Naive thymus-derived CD4-positive, alpha-beta T cell (primary cell): ENCODE measurements around the gene CCDC194. TPM values are rescaled to one million over a fixed set of nuclear protein-coding genes. Genes with fewer than 3 reads are reported as not detected.

Experiments used
- ATAC-seq: fragments of 150-1000 bp; cut with Tn5 transposase; 2 replicates; pipeline ENCODE4 v1.10.0; 2021; ENCODE audit warnings: mild to moderate bottlenecking, moderate library complexity
- CTCF ChIA-PET: fragments of 350-600 bp; sonication (Branson Sonifier 250); formaldehyde crosslinking; loops from one replicate; lab custom pipeline; 2021; ENCODE audit warnings: antibody characterized with exemption; lab: Charles Lee
- POLR2A ChIA-PET: fragments of 350-600 bp; sonication (Branson Sonifier 250); formaldehyde crosslinking; loops from one replicate; lab custom pipeline; 2021; ENCODE audit warnings: antibody characterized with exemption, inconsistent platforms; lab: Charles Lee
- DNase-seq, 9 donors: peaks; one replicate each; pipeline versions ENCODE4 v3.0.0 to v3.0.0-alpha.2; 2020 to 2022; ENCODE audit warnings: mixed read lengths in 1 of 9
- H3K27ac ChIP-seq: one replicate; pipeline ENCODE4 v1.7.0; 2013; ENCODE audit warnings: mild to moderate bottlenecking, low read depth, low read length, moderate library complexity
- H3K27me3 ChIP-seq, 2 donors: one replicate each; pipeline ENCODE4 v1.7.0; 2013; ENCODE audit warnings: low read length in 2 of 2, mild to moderate bottlenecking in 2 of 2, moderate library complexity in 2 of 2; ENCODE audit not compliant: control insufficient read depth in 2 of 2, insufficient read depth in 2 of 2
- H3K36me3 ChIP-seq, 3 experiments: 1 replicate in 2 of 3; 2 replicates in 1 of 3; pipeline ENCODE4 v1.7.0; 2013; ENCODE audit warnings: low read length in 3 of 3, mild to moderate bottlenecking in 3 of 3, moderate library complexity in 1 of 3; ENCODE audit not compliant: insufficient read depth in 3 of 3, control insufficient read depth in 2 of 3
- H3K4me1 ChIP-seq, 2 donors: one replicate each; pipeline ENCODE4 v1.7.0; 2013; ENCODE audit warnings: low read length in 2 of 2, mild to moderate bottlenecking in 2 of 2, moderate library complexity in 1 of 2; ENCODE audit not compliant: control insufficient read depth in 2 of 2, insufficient read depth in 2 of 2
- H3K4me3 ChIP-seq: 2 replicates; pipeline ENCODE4 v1.7.0; 2013; ENCODE audit warnings: mild to moderate bottlenecking, low read length
- H3K9me3 ChIP-seq, 3 experiments: 1 replicate in 2 of 3; 2 replicates in 1 of 3; pipeline ENCODE4 v1.7.0; 2013; ENCODE audit warnings: low read length in 3 of 3; ENCODE audit not compliant: control insufficient read depth in 2 of 3
- H3K27ac Mint-ChIP-seq, 9 donors: one replicate each; pipeline ENCODE4 v1.8.0; 2020 to 2022; ENCODE audit warnings: mixed read lengths in 9 of 9, mild to moderate bottlenecking in 8 of 9, moderate library complexity in 5 of 9, inconsistent platforms in 2 of 9
- H3K27me3 Mint-ChIP-seq, 5 donors: one replicate each; pipeline ENCODE4 v1.8.0; 2021 to 2022; ENCODE audit warnings: mixed read lengths in 5 of 5, mild to moderate bottlenecking in 1 of 5
- H3K36me3 Mint-ChIP-seq, 5 donors: one replicate each; pipeline ENCODE4 v1.8.0; 2020 to 2022; ENCODE audit warnings: mixed read lengths in 5 of 5, mild to moderate bottlenecking in 3 of 5, inconsistent platforms in 1 of 5
- H3K4me1 Mint-ChIP-seq, 7 donors: one replicate each; pipeline ENCODE4 v1.8.0; 2020 to 2022; ENCODE audit warnings: mixed read lengths in 7 of 7, mild to moderate bottlenecking in 3 of 7, inconsistent platforms in 1 of 7
- H3K4me3 Mint-ChIP-seq, 10 donors: one replicate each; pipeline ENCODE4 v1.8.0; 2020 to 2022; ENCODE audit warnings: mild to moderate bottlenecking in 10 of 10, mixed read lengths in 10 of 10, moderate library complexity in 6 of 10, inconsistent platforms in 2 of 10
- H3K9me3 Mint-ChIP-seq, 11 donors: one replicate each; pipeline ENCODE4 v1.8.0; 2020 to 2022; ENCODE audit warnings: mixed read lengths in 11 of 11, mild to moderate bottlenecking in 4 of 11, inconsistent platforms in 1 of 11, moderate library complexity in 1 of 11
- intact Hi-C, 2 donors: fragments of 100-400 bp; cut with micrococcal nuclease; formaldehyde crosslinking; loops; one replicate each; pipeline ENCODE4 v1.15.1; 2023
- polyA plus RNA-seq, 2 donors: library from polyadenylated mRNA; unstranded; fragments of 300-500 nt; fragmentation: Illumina TruSeq; gene quantifications; one replicate each; pipeline ENCODE4 v1.2.3, GENCODE V29; 2021
- total RNA-seq, 6 experiments: library from RNA in 5 of 6; stranded (reverse) in 5 of 6; gene quantifications; 1 replicate in 5 of 6; 2 replicates in 1 of 6; pipeline ENCODE4 v1.2.3 and lab custom pipeline; 2021 to 2026

Gene CCDC194
- total and polyA plus RNA-seq, 7 experiments from 2014 or later = 0.47 to 4.8 (median 2.3) TPM; not detected in 2

- Mint-ChIP-seq H3K4me3 (no peak overlapping the region), H3K9me3 (no peaks in the 10 kb centered on the region), H3K27me3 (peaks cover 0 to 12% (median under 1%) of the 10 kb centered on the region in 5 donors), H3K4me1 (no peaks in the 10 kb centered on the region), H3K36me3 (no peaks in the 10 kb centered on the region), H3K27ac (no peak overlapping the region)
- no peak for DNase-seq
- no peak for ATAC-seq
- no peak overlapping the region for H3K4me3 ChIP-seq
- ChIA-PET CTCF (no interaction called here), POLR2A (interaction anchor here (0.9 kb wide), 1 partner anchor 10 kb away, joined by 3 read pairs; no protein-coding TSS in a partner anchor)
- H3K9me3 ChIP-seq = no peaks in the 10 kb centered on the region
- H3K27me3 ChIP-seq = no peaks in the 10 kb centered on the region
- no peak overlapping the region for H3K27ac ChIP-seq
- no peaks in the 10 kb centered on the region for H3K4me1 ChIP-seq
- no peaks in the 10 kb centered on the region for H3K36me3 ChIP-seq
- intact Hi-C loops = no loop called here
Observed at GRCh38 chr19:17357078-17357666, 36.8 kb downstream of the CCDC194 start.

- no peaks in the 10 kb centered on the region for H3K9me3 ChIP-seq
- ChIA-PET POLR2A (no interaction called here), CTCF (no interaction called here)
- DNase-seq (no peak), ATAC-seq (no peak)
- Mint-ChIP-seq H3K9me3 (peaks cover 0 to 1% (median 0%) of the 10 kb centered on the region in 11 donors), H3K36me3 (no peaks in the 10 kb centered on the region), H3K4me3 (no peak overlapping the region), H3K4me1 (peaks cover 0 to 12% (median 0%) of the 10 kb centered on the region in 7 donors), H3K27me3 (peaks cover 7 to 22% (median 12%) of the 10 kb centered on the region in 5 donors), H3K27ac (no peak overlapping the region)
- H3K36me3 ChIP-seq = no peaks in the 10 kb centered on the region
- H3K27me3 ChIP-seq = peaks cover 0 to 2% of the 10 kb centered on the region in 2 donors
- H3K4me1 ChIP-seq = no peaks in the 10 kb centered on the region
- intact Hi-C loops = no loop called here
- H3K4me3 ChIP-seq = no peak overlapping the region
- no peak overlapping the region for H3K27ac ChIP-seq
Observed at GRCh38 chr19:17353386-17353785, 40.6 kb downstream of the CCDC194 start.

- POLR2A ChIA-PET = no interaction called here
- no peaks in the 10 kb centered on the region for H3K9me3 ChIP-seq
- intact Hi-C loops = no loop called here
Observed at GRCh38 chr19:17352608-17353280, 41.3 kb downstream of the CCDC194 start.

GRCh38 chr19:17351815-17352435 lies 42.1 kb downstream of the CCDC194 start:
- CTCF ChIA-PET = no interaction called here

More at GRCh38 chr19:17352608-17353280, 41.3 kb downstream of the CCDC194 start:
- Histone ChIP-seq H3K4me1 (no peaks in the 10 kb centered on the region), H3K4me3 (no peak overlapping the region), H3K27ac (no peak overlapping the region), H3K27me3 (peaks cover 0 to 2% of the 10 kb centered on the region in 2 donors), H3K36me3 (no peaks in the 10 kb centered on the region)
- H3K27ac Mint-ChIP-seq = peak overlapping the region in 1 of 9 donors; percentile 62
- peaks cover 0 to 1% (median 0%) of the 10 kb centered on the region in 11 donors for H3K9me3 Mint-ChIP-seq
- CTCF ChIA-PET = no interaction called here
- peaks cover 10 to 25% (median 13%) of the 10 kb centered on the region in 5 donors for H3K27me3 Mint-ChIP-seq
- no peak for DNase-seq
- H3K4me1 Mint-ChIP-seq = peaks cover 0 to 12% (median 0%) of the 10 kb centered on the region in 7 donors
- no peak for ATAC-seq
- no peaks in the 10 kb centered on the region for H3K36me3 Mint-ChIP-seq
- H3K4me3 Mint-ChIP-seq = no peak overlapping the region

GRCh38 chr19:17348700-17349099 lies 45.3 kb downstream of the CCDC194 start:
- Mint-ChIP-seq H3K36me3 (no peaks in the 10 kb centered on the region), H3K4me3 (no peak overlapping the region), H3K27me3 (peaks cover 12 to 27% (median 13%) of the 10 kb centered on the region in 5 donors), H3K27ac (no peak overlapping the region), H3K9me3 (peaks cover 0 to 1% (median 0%) of the 10 kb centered on the region in 11 donors), H3K4me1 (peaks cover 0 to 23% (median 6%) of the 10 kb centered on the region in 7 donors)
- H3K4me3 ChIP-seq = no peak overlapping the region
- ATAC-seq = no peak
- no peak for DNase-seq
- peaks cover 0 to 2% of the 10 kb centered on the region in 2 donors for H3K27me3 ChIP-seq
- ChIA-PET CTCF (interaction anchor here (1.6 kb wide), 1 partner anchor 71 kb away, joined by 5 read pairs; the partner anchor contains the start of gene MVB12A), POLR2A (no interaction called here)
- no peaks in the 10 kb centered on the region for H3K36me3 ChIP-seq
- H3K27ac ChIP-seq = no peak overlapping the region
- H3K9me3 ChIP-seq = no peaks in the 10 kb centered on the region
- intact Hi-C loops = no loop called here
- peaks cover 0 to 5% of the 10 kb centered on the region in 2 donors for H3K4me1 ChIP-seq

More at GRCh38 chr19:17351815-17352435, 42.1 kb downstream of the CCDC194 start:
- H3K4me1 ChIP-seq = no peaks in the 10 kb centered on the region
- peaks cover 0 to 2% of the 10 kb centered on the region in 2 donors for H3K27me3 ChIP-seq
- H3K4me1 Mint-ChIP-seq = peaks cover 0 to 17% (median 0%) of the 10 kb centered on the region in 7 donors
- H3K27ac Mint-ChIP-seq = no peak overlapping the region
- peaks cover 12 to 28% (median 13%) of the 10 kb centered on the region in 5 donors for H3K27me3 Mint-ChIP-seq
- no peak overlapping the region for H3K27ac ChIP-seq
- DNase-seq = no peak
- H3K9me3 ChIP-seq = no peaks in the 10 kb centered on the region
- H3K4me3 Mint-ChIP-seq = no peak overlapping the region
- no peaks in the 10 kb centered on the region for H3K36me3 ChIP-seq
- H3K4me3 ChIP-seq = no peak overlapping the region
- no peak for ATAC-seq
- intact Hi-C loops = no loop called here
- peaks cover 0 to 1% (median 0%) of the 10 kb centered on the region in 11 donors for H3K9me3 Mint-ChIP-seq
- POLR2A ChIA-PET = no interaction called here
- no peaks in the 10 kb centered on the region for H3K36me3 Mint-ChIP-seq

GRCh38 chr19:17347877-17348276 lies 46.1 kb downstream of the CCDC194 start:
- POLR2A ChIA-PET = interaction anchor here (1.0 kb wide), 1 partner anchor 37 kb away, joined by 3 read pairs; no protein-coding TSS in a partner anchor
- Histone ChIP-seq H3K27me3 (peaks cover 0 to 2% of the 10 kb centered on the region in 2 donors), H3K9me3 (no peaks in the 10 kb centered on the region), H3K36me3 (no peaks in the 10 kb centered on the region), H3K27ac (no peak overlapping the region), H3K4me1 (peaks cover 0 to 5% of the 10 kb centered on the region in 2 donors), H3K4me3 (no peak overlapping the region)
- Mint-ChIP-seq H3K27me3 (peaks cover 4 to 20% (median 13%) of the 10 kb centered on the region in 5 donors), H3K9me3 (peaks cover 0 to 1% (median 0%) of the 10 kb centered on the region in 11 donors), H3K36me3 (no peaks in the 10 kb centered on the region), H3K4me3 (no peak overlapping the region), H3K27ac (peak overlapping the region in 1 of 9 donors; percentile 23), H3K4me1 (peaks cover 0 to 23% (median 6%) of the 10 kb centered on the region in 7 donors)
- intact Hi-C loops = loop anchor here in 1 of 2 donors (2.0 kb wide), 1 partner anchor 19 kb away; no protein-coding TSS in a partner anchor
- DNase-seq (no peak), ATAC-seq (no peak)
- CTCF ChIA-PET = interaction anchor here (0.8 to 1.6 kb wide), 3 partner anchors 23 to 72 kb away, joined by 3 to 5 read pairs (median 4); partner anchors contain the start of gene MVB12A
